ENCODE data around the gene DIDO1. TPM values are rescaled to one million over a fixed set of nuclear protein-coding genes. Genes with fewer than 3 reads are reported as not detected.

The DIDO1 gene
- total and polyA plus RNA-seq, 2 of the 4 experiments (the other 2 are of a cell fraction): 21.8 to 28.1 TPM

- Histone ChIP-seq H3K4me3 (ENCODE audit: insufficient read depth, low read depth, low read length) (peak overlapping the region; percentile 99), H2BK20ac (ENCODE audit: low read depth, low read length) (no peak overlapping the region), H4K8ac (ENCODE audit: low read depth in 2 of 2, low read length in 2 of 2) (peak overlapping the region in 1 of 2 experiments; percentile 4; a peak in 1 of 4 replicates), H3K56ac (ENCODE audit: extremely low read depth, insufficient read depth, low read length) (peak overlapping the region; percentile 75; the same call in 1 of the 2 replicates), H3K23ac (ENCODE audit: low read depth, low read length) (peak overlapping the region; percentile 55), H4K5ac (ENCODE audit: low read depth, low read length) (no peak overlapping the region), H3K36me3 (ENCODE audit: control insufficient read depth, insufficient read depth, low read length) (no peaks in the 10 kb centered on the region), H3K9me3 (ENCODE audit: control insufficient read depth, insufficient read depth, low read length) (no peaks in the 10 kb centered on the region), H2BK5ac (ENCODE audit: low read depth, low read length, poor library complexity, severe bottlenecking) (peak overlapping the region; percentile 91), H2BK15ac (ENCODE audit: low read depth, low read length) (no peak overlapping the region), H3K18ac (ENCODE audit: low read depth, low read length) (no peak overlapping the region), H3K4ac (ENCODE audit: low read depth, low read length) (peak overlapping the region; percentile 73), H2AK5ac (ENCODE audit: low read depth, low read length) (peak overlapping the region; percentile 28; the same call in 1 of the 2 replicates), H3K14ac (replicated peaks; ENCODE audit: low read depth, low read length) (peak overlapping the region; percentile 32), H3K27ac (ENCODE audit: insufficient read depth, low read length) (peak overlapping the region; percentile 85), H3K9ac (ENCODE audit: low read depth, low read length) (peak overlapping the region; percentile 95), H2AK9ac (replicated peaks; ENCODE audit: low read depth, low read length, poor library complexity) (no peak overlapping the region), H3K4me1 (ENCODE audit: control insufficient read depth, insufficient read depth, low read length) (peaks cover 23% of the 10 kb centered on the region), H3K27me3 (ENCODE audit: control insufficient read depth, insufficient read depth, low read length) (no peaks in the 10 kb centered on the region), H4K91ac (ENCODE audit: insufficient read depth, low read depth, low read length) (peak overlapping the region; percentile 0; the same call in 1 of the 2 replicates), H2AFZ (replicated peaks; ENCODE audit: low read length, poor library complexity) (no peak overlapping the region), H3K9me1 (ENCODE audit: insufficient read depth, low read length) (peaks cover 22% of the 10 kb centered on the region), H4K20me1 (ENCODE audit: insufficient read depth, low read length) (peaks cover 73% of the 10 kb centered on the region), H2BK120ac (ENCODE audit: low read depth, low read length) (no peak overlapping the region), H3K4me2 (ENCODE audit: low read depth, low read length) (peak overlapping the region; percentile 92), H3K79me1 (ENCODE audit: low read depth in 1 of 2, low read length in 2 of 2) (peaks cover 10 to 73% of the 10 kb centered on the region in 2 experiments)
- BruUV-seq (replicated peaks): no TSS peak
- ChIA-PET CTCF (no interaction called here), POLR2A (ENCODE audit: unreplicated experiment) (no interaction called here)
- no peak for TF ChIP-seq RAD21 (IDR thresholded peaks at IDR 0.05; ENCODE audit: low read length)
- no peak for TF ChIP-seq RCOR1 (IDR thresholded peaks at IDR 0.05; ENCODE audit: insufficient replicate concordance, low read length)
- TF ChIP-seq FOS (IDR thresholded peaks at IDR 0.05; ENCODE audit: low read depth, low read length): no peak
- TF ChIP-seq MXI1 (IDR thresholded peaks at IDR 0.05; ENCODE audit: borderline replicate concordance, low read depth, low read length): no peak
- no peak for TF ChIP-seq CHD1 (IDR thresholded peaks at IDR 0.05; ENCODE audit: low read depth, low read length)
- TF ChIP-seq SMC3 (IDR thresholded peaks at IDR 0.05; ENCODE audit: low read depth, low read length): no peak
- TF ChIP-seq MAZ (IDR thresholded peaks at IDR 0.05; ENCODE audit: borderline replicate concordance, low read depth, low read length): no peak
- no peak for TF ChIP-seq CTCF (conservative IDR thresholded peaks at IDR 0.05; ENCODE audit: low read depth, low read length)
- dilution Hi-C loops (cut with HindIII; ENCODE audit: low sequenced_read_pairs, unreplicated experiment): no loop called here
- ATAC-seq (ENCODE audit: low read depth) (no peak), DNase-seq (no peak)
- intact Hi-C loops (cut with micrococcal nuclease): loop anchor here (2.0 kb wide), 1 partner anchor 24 kb away; no protein-coding TSS in a partner anchor
- in situ Hi-C loops (cut with MboI; ENCODE audit: low sequenced_read_pairs): no loop called here
- WGBS, 2 experiments (ENCODE audit: extremely low coverage in 2 of 2, insufficient read length in 1 of 2): no CpG with 5 or more reads among the region's 4 CpGs
Observed at GRCh38 chr20:62925076-62925419, 1.3 kb downstream of the DIDO1 start.

All from IMR-90 (cell line).